BE2C (cell line): ENCODE results near the gene PIP5K1B.

ENCODE experiments used
- DNase-seq: peaks from one replicate; pipeline ENCODE4 v3.0.0-alpha.2; 2020
- H3K27me3 ChIP-seq: fragments of 250-450 bp; sonication (Bioruptor Pico); 2 replicates; pipeline ENCODE4 v1.5.1; 2020; ENCODE audit warnings: mild to moderate bottlenecking
- H3K36me3 ChIP-seq: fragments of 250-450 bp; sonication (Bioruptor Pico); 2 replicates; pipeline ENCODE4 v1.5.1; 2020; ENCODE audit warnings: mild to moderate bottlenecking
- H3K4me1 ChIP-seq: fragments of 250-450 bp; sonication (Bioruptor Pico); 2 replicates; pipeline ENCODE4 v1.5.1; 2020
- H3K4me3 ChIP-seq: 2 replicates; pipeline ENCODE4 v1.5.1; 2011; ENCODE audit warnings: low read depth, low read length
- H3K9me3 ChIP-seq: fragments of 250-450 bp; sonication (Bioruptor Pico); 2 replicates; pipeline ENCODE4 v1.5.1; 2020
- TF ChIP-seq, protein P1 (sequence below): IDR thresholded peaks from 2 replicates; pipeline ENCODE4 v1.5.1; 2012; ENCODE audit warnings: mild to moderate bottlenecking, low read depth, low read length

PIP5K1B gene

DNA sequence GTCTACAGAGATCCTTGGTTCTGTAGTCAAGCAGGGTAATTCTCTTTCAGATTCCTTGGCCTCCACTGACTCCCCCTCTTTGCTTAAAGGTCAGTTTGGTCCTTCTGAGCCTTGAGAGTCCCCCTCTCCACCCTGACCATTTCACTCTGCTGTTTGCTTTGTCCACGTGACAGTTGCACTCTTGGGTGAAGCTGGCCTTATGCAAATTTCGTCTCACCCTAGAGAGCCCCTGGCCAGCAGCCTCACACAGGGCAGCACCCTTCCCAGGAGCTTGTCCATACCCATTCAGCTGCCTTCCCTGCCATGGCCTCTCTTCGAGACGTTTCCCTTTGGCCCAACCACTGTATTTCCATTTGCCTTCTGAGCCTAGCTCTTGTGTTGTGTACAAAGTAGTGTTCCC is 245.1 kb downstream of the PIP5K1B start:
- no peak overlapping the region for H3K4me3 ChIP-seq
- peaks cover 12% of the 10 kb centered on the region for H3K27me3 ChIP-seq
- no peak for DNase-seq
- TF ChIP-seq, protein P1, sequence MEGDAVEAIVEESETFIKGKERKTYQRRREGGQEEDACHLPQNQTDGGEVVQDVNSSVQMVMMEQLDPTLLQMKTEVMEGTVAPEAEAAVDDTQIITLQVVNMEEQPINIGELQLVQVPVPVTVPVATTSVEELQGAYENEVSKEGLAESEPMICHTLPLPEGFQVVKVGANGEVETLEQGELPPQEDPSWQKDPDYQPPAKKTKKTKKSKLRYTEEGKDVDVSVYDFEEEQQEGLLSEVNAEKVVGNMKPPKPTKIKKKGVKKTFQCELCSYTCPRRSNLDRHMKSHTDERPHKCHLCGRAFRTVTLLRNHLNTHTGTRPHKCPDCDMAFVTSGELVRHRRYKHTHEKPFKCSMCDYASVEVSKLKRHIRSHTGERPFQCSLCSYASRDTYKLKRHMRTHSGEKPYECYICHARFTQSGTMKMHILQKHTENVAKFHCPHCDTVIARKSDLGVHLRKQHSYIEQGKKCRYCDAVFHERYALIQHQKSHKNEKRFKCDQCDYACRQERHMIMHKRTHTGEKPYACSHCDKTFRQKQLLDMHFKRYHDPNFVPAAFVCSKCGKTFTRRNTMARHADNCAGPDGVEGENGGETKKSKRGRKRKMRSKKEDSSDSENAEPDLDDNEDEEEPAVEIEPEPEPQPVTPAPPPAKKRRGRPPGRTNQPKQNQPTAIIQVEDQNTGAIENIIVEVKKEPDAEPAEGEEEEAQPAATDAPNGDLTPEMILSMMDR = no peak
- no peaks in the 10 kb centered on the region for H3K36me3 ChIP-seq
- no peaks in the 10 kb centered on the region for H3K4me1 ChIP-seq
- no peaks in the 10 kb centered on the region for H3K9me3 ChIP-seq

DNA sequence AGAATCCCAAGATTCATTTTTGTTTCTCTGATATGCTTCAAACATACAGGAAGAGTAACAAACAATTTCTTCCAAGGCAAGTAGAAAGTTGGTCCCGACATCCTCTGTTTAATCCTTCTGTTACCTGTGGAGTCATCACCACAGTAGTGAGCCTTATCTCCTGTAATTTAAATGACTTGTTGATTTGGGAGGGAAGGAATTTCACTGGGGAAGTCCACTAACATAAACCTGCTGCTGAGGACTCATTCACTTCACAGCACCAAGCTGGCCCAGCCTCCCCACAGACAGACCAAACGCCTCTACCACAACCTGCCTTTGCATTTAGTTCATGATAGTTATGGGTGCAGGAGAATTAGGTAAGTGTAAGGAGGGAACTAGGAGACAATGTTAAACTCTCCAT is 245.6 kb downstream of the PIP5K1B start:
- H3K36me3 ChIP-seq = no peaks in the 10 kb centered on the region
- TF ChIP-seq, protein P1 = no peak
- DNase-seq = no peak
- peaks cover 12% of the 10 kb centered on the region for H3K27me3 ChIP-seq
- no peak overlapping the region for H3K4me3 ChIP-seq
- H3K9me3 ChIP-seq = no peaks in the 10 kb centered on the region
- no peaks in the 10 kb centered on the region for H3K4me1 ChIP-seq

DNA sequence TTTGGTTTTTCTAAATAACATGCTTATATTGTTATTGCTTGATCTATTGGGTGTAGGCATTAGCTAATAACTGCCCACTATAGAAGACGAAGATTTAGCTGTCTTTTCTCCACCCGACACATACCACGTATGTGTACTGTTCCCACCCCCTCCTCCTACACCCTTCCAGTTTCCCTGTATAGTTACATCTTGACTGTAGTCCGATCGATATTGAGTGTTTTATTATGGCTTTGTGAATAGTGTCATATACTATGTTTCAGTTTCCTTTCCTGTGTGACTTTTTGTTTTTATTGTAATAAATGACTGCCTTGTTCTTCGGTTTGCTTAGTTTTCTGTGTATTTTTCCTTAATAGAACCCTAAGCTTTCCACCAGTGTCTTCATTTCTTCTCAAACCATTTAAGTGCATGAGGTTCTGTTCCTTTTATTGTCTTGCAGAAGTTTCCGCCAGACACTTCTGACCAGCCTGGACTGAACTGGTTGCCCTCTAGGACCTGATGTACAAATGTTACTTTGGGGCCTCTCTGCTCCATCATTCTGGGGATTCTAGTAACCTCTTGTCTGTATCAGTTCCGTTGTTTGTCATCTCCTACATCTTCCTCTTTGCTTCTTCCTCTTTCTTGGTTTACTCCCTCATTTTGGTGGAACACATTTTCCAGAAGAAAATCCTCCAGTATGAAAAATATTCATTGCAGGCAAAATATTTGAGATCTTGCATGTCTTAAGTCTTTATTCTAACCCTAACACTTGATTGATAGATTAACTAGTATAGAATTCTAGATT is 247.0 kb downstream of the PIP5K1B start:
- TF ChIP-seq, protein P1 = no peak
- DNase-seq = no peak
- H3K4me1 ChIP-seq = no peaks in the 10 kb centered on the region

DNA sequence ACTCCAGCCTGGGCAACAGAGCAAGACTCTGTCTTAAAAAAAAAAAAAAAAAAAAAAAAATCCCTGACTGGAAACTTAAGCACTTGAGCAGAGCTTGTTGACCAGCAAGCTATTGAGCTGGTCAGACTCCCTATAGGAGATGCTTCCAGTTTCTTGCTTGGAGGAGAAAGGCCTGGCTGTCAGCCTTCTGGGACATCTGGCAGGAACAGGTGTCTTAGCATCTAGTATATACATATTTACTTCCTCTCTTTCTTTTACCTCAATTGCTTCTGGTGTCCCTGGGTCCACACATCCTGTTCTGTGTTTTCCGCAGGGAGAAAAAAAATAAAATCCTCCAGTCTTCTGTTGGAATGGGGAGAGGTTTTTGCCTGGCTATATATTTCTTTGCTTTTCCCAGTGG is 248.7 kb downstream of the PIP5K1B start:
- TF ChIP-seq, protein P1 = no peak
- no peak for DNase-seq
- no peaks in the 10 kb centered on the region for H3K9me3 ChIP-seq
- peaks cover 12% of the 10 kb centered on the region for H3K27me3 ChIP-seq
- no peaks in the 10 kb centered on the region for H3K4me1 ChIP-seq
- no peaks in the 10 kb centered on the region for H3K36me3 ChIP-seq
- H3K4me3 ChIP-seq = no peak overlapping the region

More for the DNA sequence above, 247.0 kb downstream of the PIP5K1B start:
- Histone ChIP-seq H3K9me3 (no peaks in the 10 kb centered on the region), H3K27me3 (peaks cover 12% of the 10 kb centered on the region), H3K4me3 (no peak overlapping the region), H3K36me3 (no peaks in the 10 kb centered on the region)

DNA sequence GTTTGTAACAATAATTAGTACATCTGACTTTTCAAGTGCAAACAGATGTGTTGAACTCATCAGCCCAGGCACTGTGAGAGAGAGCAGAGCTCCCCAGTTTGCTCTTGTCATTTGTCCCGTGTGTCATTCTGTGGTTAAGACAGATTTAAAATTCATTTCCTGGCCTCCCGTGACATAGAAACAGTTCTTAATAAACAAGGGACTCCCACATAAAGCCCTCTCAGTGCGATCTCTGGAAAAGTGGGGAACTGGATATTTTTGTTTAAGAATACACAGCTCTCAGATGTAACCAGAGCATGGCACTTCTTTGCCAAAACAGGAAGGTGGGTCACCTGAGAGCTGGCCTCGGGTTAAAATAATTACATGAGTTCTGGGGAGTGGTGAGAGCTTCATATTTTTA is 250.3 kb downstream of the PIP5K1B start:
- TF ChIP-seq, protein P1 = no peak
- no peak for DNase-seq
- H3K4me3 ChIP-seq = no peak overlapping the region

DNA sequence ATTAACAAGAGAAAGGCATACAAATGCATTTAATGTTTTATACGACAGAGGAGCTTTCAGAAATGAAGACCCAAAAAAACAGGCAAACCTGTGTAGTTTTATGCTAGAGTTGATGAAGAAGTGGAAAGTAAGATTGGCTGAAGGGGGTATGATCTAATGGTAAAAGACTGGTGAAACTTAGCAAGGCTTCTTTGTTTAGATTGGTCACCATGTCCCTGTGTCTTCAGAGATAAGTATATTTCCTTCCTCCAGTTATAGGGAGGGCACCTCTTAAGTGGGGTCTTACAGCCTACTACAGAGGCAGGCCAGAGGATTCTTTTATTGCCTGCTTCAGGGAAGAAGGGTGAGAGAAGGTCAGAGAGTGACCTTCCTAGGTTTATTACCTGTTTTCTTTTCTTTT is 252.4 kb downstream of the PIP5K1B start:
- Histone ChIP-seq H3K36me3 (no peaks in the 10 kb centered on the region), H3K9me3 (no peaks in the 10 kb centered on the region), H3K4me1 (no peaks in the 10 kb centered on the region), H3K4me3 (no peak overlapping the region), H3K27me3 (peaks cover 19% of the 10 kb centered on the region)
- TF ChIP-seq, protein P1 = no peak
- DNase-seq = no peak

More for the DNA sequence above, 250.3 kb downstream of the PIP5K1B start:
- no peaks in the 10 kb centered on the region for H3K4me1 ChIP-seq
- H3K36me3 ChIP-seq = no peaks in the 10 kb centered on the region
- peaks cover 18% of the 10 kb centered on the region for H3K27me3 ChIP-seq
- no peaks in the 10 kb centered on the region for H3K9me3 ChIP-seq
